Endothelial cell of umbilical vein (primary cell): ENCODE measurements around the gene IRF8. TPM values are rescaled to one million over a fixed set of nuclear protein-coding genes. Genes with fewer than 3 reads are reported as not detected.

ENCODE experiments used
- BruUV-seq: library from RNA; stranded (reverse); fragments of 400-500 nt; replicated peaks from 2 replicates; lab custom pipeline; 2021; lab: Mats Ljungman, UMichigan
- CTCF ChIA-PET: fragments of 300-600, 350-600 bp; sonication (Branson Sonifier 250); formaldehyde crosslinking; loops from one replicate; lab custom pipeline; 2021; ENCODE audit warnings: antibody characterized with exemption, inconsistent platforms; lab: Charles Lee
- POLR2A ChIA-PET: fragments of 300-600, 350-600 bp; sonication (Branson Sonifier 250); formaldehyde crosslinking; loops from one replicate; lab custom pipeline; 2021; ENCODE audit warnings: antibody characterized with exemption, inconsistent platforms; lab: Charles Lee
- DNase-seq: peaks from one replicate; pipeline ENCODE4 v3.0.0-alpha.2; 2011; ENCODE audit warnings: low read depth, low spot score
- FAIRE-seq: peaks from 2 replicates; lab custom pipeline; 2011; peaks lifted over from hg19 to GRCh38; lab: Jason Lieb, UNC
- H2AFZ ChIP-seq: 2 replicates; pipeline ENCODE4 v1.6.0; 2012; ENCODE audit warnings: low read depth, low read length, control low read depth, inconsistent platforms
- H3K27ac ChIP-seq: 2 replicates; pipeline ENCODE4 v1.5.1; 2011; ENCODE audit warnings: low read depth, mild to moderate bottlenecking, control low read depth, low read length, moderate library complexity; ENCODE audit not compliant: insufficient read depth
- H3K27me3 ChIP-seq, 2 experiments: 2 replicates each; pipeline versions ENCODE4 v1.6.0 to v1.6.1; 2011; ENCODE audit warnings: low read length in 2 of 2, mixed read lengths in 1 of 2; ENCODE audit not compliant: control insufficient read depth in 2 of 2, insufficient read depth in 2 of 2
- H3K36me3 ChIP-seq, 2 experiments: 2 replicates in 1 of 2; 3 replicates in 1 of 2; pipeline ENCODE4 v1.5.1; 2011; ENCODE audit warnings: low read length in 2 of 2, mild to moderate bottlenecking in 1 of 2, moderate library complexity in 1 of 2; ENCODE audit not compliant: control insufficient read depth in 2 of 2, insufficient read depth in 2 of 2; ENCODE audit errors: extremely low read depth in 1 of 2
- H3K4me1 ChIP-seq: 3 replicates; pipeline ENCODE4 v1.5.1; 2011; ENCODE audit warnings: mild to moderate bottlenecking, low read length; ENCODE audit not compliant: control insufficient read depth, insufficient read depth; ENCODE audit errors: extremely low read depth
- H3K4me2 ChIP-seq: 2 replicates; pipeline ENCODE4 v1.6.1; 2011; ENCODE audit warnings: low read length, control low read depth, mixed read lengths; ENCODE audit not compliant: insufficient read depth
- H3K4me3 ChIP-seq, 3 experiments: fragments of 200-600 bp in 1 of 3; sonication (generic), shearing (Covaris generic) in 1 of 3; replicated peaks in 1 of 3; 2 replicates each; pipeline ENCODE4 v1.5.1; 2011 to 2016; ENCODE audit warnings: control low read depth in 3 of 3, low read length in 3 of 3, mild to moderate bottlenecking in 2 of 3, inconsistent platforms in 1 of 3, low read depth in 1 of 3, moderate library complexity in 1 of 3; ENCODE audit not compliant: insufficient read depth in 1 of 3
- H3K79me2 ChIP-seq: 2 replicates; pipeline ENCODE4 v1.6.0; 2012; ENCODE audit warnings: low read length, inconsistent platforms; ENCODE audit not compliant: control insufficient read depth, insufficient read depth
- H3K9ac ChIP-seq: replicated peaks from 2 replicates; pipeline ENCODE3; 2011; ENCODE audit warnings: low read length, control low read depth; ENCODE audit not compliant: insufficient read depth; ENCODE audit errors: extremely low read depth
- H3K9me1 ChIP-seq: replicated peaks from 3 replicates; pipeline ENCODE4 v1.6.0; 2011; ENCODE audit warnings: mild to moderate bottlenecking, low read length; ENCODE audit not compliant: control insufficient read depth, insufficient read depth; ENCODE audit errors: extremely low read depth
- H3K9me3 ChIP-seq: replicated peaks from 2 replicates; pipeline ENCODE4 v1.5.1; 2012; ENCODE audit warnings: low read length, inconsistent platforms; ENCODE audit not compliant: control insufficient read depth, insufficient read depth
- H4K20me1 ChIP-seq: replicated peaks from 2 replicates; pipeline ENCODE3; 2011; ENCODE audit warnings: mild to moderate bottlenecking, low read length; ENCODE audit not compliant: control insufficient read depth, insufficient read depth; ENCODE audit errors: extremely low read depth
- CTCF ChIP-seq, 2 donors: IDR thresholded peaks; 1 replicate in 1 of 2; 2 replicates in 1 of 2; pipeline ENCODE4 v1.5.1; 2011; ENCODE audit warnings: low read length in 2 of 2, mild to moderate bottlenecking in 2 of 2, moderate library complexity in 2 of 2, control low read depth in 1 of 2, inconsistent platforms in 1 of 2, low read depth in 1 of 2; ENCODE audit not compliant: insufficient read depth in 1 of 2; ENCODE audit errors: extremely low read depth in 1 of 2
- EZH2 ChIP-seq: IDR thresholded peaks from 2 replicates; pipeline ENCODE4 v1.6.1; 2012; ENCODE audit warnings: borderline replicate concordance, low read depth, mild to moderate bottlenecking, moderate library complexity, low read length, inconsistent platforms; ENCODE audit not compliant: severe bottlenecking
- FOS ChIP-seq: IDR thresholded peaks from 2 replicates; pipeline ENCODE4 v1.6.1; 2011; ENCODE audit warnings: mild to moderate bottlenecking, low read length, moderate library complexity, borderline replicate concordance; ENCODE audit not compliant: insufficient read depth
- GATA2 ChIP-seq: IDR thresholded peaks from 2 replicates; pipeline ENCODE4 v1.7.0; 2011; ENCODE audit warnings: low read depth, mild to moderate bottlenecking, moderate library complexity, mixed read lengths, low read length; ENCODE audit not compliant: insufficient read length, insufficient read depth
- JUN ChIP-seq: IDR thresholded peaks from 2 replicates; pipeline ENCODE4 v1.6.1; 2011; ENCODE audit warnings: borderline replicate concordance, low read depth; ENCODE audit not compliant: insufficient read length, insufficient read depth
- MAX ChIP-seq: IDR thresholded peaks from 2 replicates; pipeline ENCODE4 v1.6.1; 2011; ENCODE audit not compliant: insufficient read depth, insufficient read length
- MYC ChIP-seq: IDR thresholded peaks from one replicate; pipeline ENCODE4 v1.6.1; 2011; ENCODE audit warnings: mild to moderate bottlenecking, low read depth, low read length
- POLR2A ChIP-seq: IDR thresholded peaks from 2 replicates; pipeline ENCODE4 v1.6.1; 2012; ENCODE audit warnings: low read depth, mild to moderate bottlenecking, control low read depth, low read length
- POLR2AphosphoS5 ChIP-seq: IDR thresholded peaks from 2 replicates; pipeline ENCODE4 v1.6.1; 2012; ENCODE audit warnings: low read depth, mild to moderate bottlenecking, control low read depth, low read length, moderate library complexity; ENCODE audit not compliant: insufficient read depth
- dilution Hi-C: fragments of 300-500 bp; cut with MboI; formaldehyde crosslinking; loops from one replicate; pipeline ENCODE4 v1.15.0; 2019; ENCODE audit warnings: low sequenced_read_pairs; ENCODE audit not compliant: extremely low pct_ligation_motif_present
- intact Hi-C: fragments of 100-400 bp; cut with micrococcal nuclease; formaldehyde crosslinking; loops from one replicate; pipeline ENCODE4 v1.10.0; 2022
- polyA plus RNA-seq, 4 experiments: library from polyadenylated mRNA; depleted of rRNA in 3 of 4; stranded (reverse) in 3 of 4; unstranded in 1 of 4; fragments of >200 nt; gene quantifications; 2 replicates each; pipeline versions ENCODE4 v1.2.1 to v1.2.3, GENCODE V29; 2011 to 2012; ENCODE audit warnings: missing spikeins in 1 of 4
- total RNA-seq: library from RNA; stranded (reverse); gene quantifications from 2 replicates; pipeline ENCODE4 v1.2.3, GENCODE V29; 2021

The IRF8 gene
- total and polyA plus RNA-seq, 2 donors (not counting 3 experiments of a cell fraction or from before 2014, with no cell fraction given): not detected

GRCh38 chr16:85909932-85910853 lies 11.2 kb downstream of the IRF8 start:
- H3K9ac ChIP-seq: no peak overlapping the region
- no peak overlapping the region for H2AFZ ChIP-seq
- DNase-seq (no peak), FAIRE-seq (no peak)
- dilution Hi-C loops (no loop called here), intact Hi-C loops (no loop called here)
- no peak overlapping the region for H3K4me3 ChIP-seq
- no peaks in the 10 kb centered on the region for H3K9me1 ChIP-seq
- H3K9me3 ChIP-seq: no peaks in the 10 kb centered on the region
- no peak overlapping the region for H3K4me2 ChIP-seq
- H3K4me1 ChIP-seq: no peaks in the 10 kb centered on the region
- ChIA-PET CTCF (interaction anchor here (0.9 kb wide), 1 partner anchor 8 kb away, joined by 3 read pairs; no protein-coding TSS in a partner anchor), POLR2A (no interaction called here)
- no peaks in the 10 kb centered on the region for H3K36me3 ChIP-seq
- no peak overlapping the region for H3K27ac ChIP-seq
- TF ChIP-seq JUN: no peak
- no peak for TF ChIP-seq MAX
- no peak for TF ChIP-seq POLR2A
- TF ChIP-seq POLR2AphosphoS5: no peak
- TF ChIP-seq MYC: no peak
- no peak for TF ChIP-seq GATA2
- no peak for TF ChIP-seq CTCF (IDR thresholded peaks at IDR 0.05; ENCODE audit: extremely low read depth in 1 of 2, insufficient read depth in 1 of 2, low read depth in 1 of 2, low read length in 2 of 2)
- no peak for TF ChIP-seq FOS
- no peak for TF ChIP-seq EZH2
- no peaks in the 10 kb centered on the region for H4K20me1 ChIP-seq
- H3K27me3 ChIP-seq: peaks cover 0 to 1% of the 10 kb centered on the region in 2 experiments
- no TSS peak for BruUV-seq
- H3K79me2 ChIP-seq: no peaks in the 10 kb centered on the region
